ENCODE measurements around the gene MCC. TPM values are rescaled to one million over a fixed set of nuclear protein-coding genes. Genes with fewer than 3 reads are reported as not detected.
A peak's percentile ranks its signal among the peaks of the same experiment; 100 is the strongest.

The MCC gene
- total and polyA plus RNA-seq, 4 donors = 1.6 to 38.6 (median 11.2) TPM

GRCh38 chr5:113142186-113142585 lies 346.1 kb downstream of the MCC start:
- no peak overlapping the region for H3K4me3 ChIP-seq
- WGBS, 2 donors = 93 to 94% methylated on average over 4 of the region's 4 CpGs
- H3K36me3 ChIP-seq (ENCODE audit: control insufficient read depth in 4 of 4, insufficient read depth in 4 of 4, low read length in 4 of 4) = peaks cover 0 to 3% (median under 1%) of the 10 kb centered on the region in 4 donors
- H3K9ac ChIP-seq (ENCODE audit: insufficient read depth in 1 of 2, low read length in 2 of 2) = no peak overlapping the region
- H3K9me3 ChIP-seq (ENCODE audit: control insufficient read depth in 4 of 4, insufficient read depth in 3 of 4, low read length in 3 of 4) = no peaks in the 10 kb centered on the region
- TF ChIP-seq CTCF (IDR thresholded peaks at IDR 0.05; ENCODE audit: control extremely low read depth, extremely low read depth) = no peak
- DNase-seq (no peak), ATAC-seq (ENCODE audit: insufficient read depth, low FRiP score) (no peak)
- no peak overlapping the region for H3K27ac ChIP-seq (ENCODE audit: low read depth in 1 of 2, low read length in 1 of 2)
- peaks cover 0 to 10% (median 0%) of the 10 kb centered on the region in 5 donors for H3K4me1 ChIP-seq (ENCODE audit: control insufficient read depth in 5 of 5, insufficient read depth in 5 of 5, low read length in 5 of 5)
- no peaks in the 10 kb centered on the region for H3K27me3 ChIP-seq (ENCODE audit: control insufficient read depth in 3 of 3, insufficient read depth in 3 of 3, low read length in 2 of 3)

- Histone ChIP-seq H3K4me1 (ENCODE audit: control insufficient read depth in 5 of 5, insufficient read depth in 5 of 5, low read length in 5 of 5) (peaks cover 0 to 1% (median 0%) of the 10 kb centered on the region in 5 donors), H3K36me3 (ENCODE audit: control insufficient read depth in 4 of 4, insufficient read depth in 4 of 4, low read length in 4 of 4) (peaks cover 0 to 3% (median under 1%) of the 10 kb centered on the region in 4 donors), H3K4me3 (no peak overlapping the region), H3K9me3 (ENCODE audit: control insufficient read depth in 4 of 4, insufficient read depth in 3 of 4, low read length in 3 of 4) (no peaks in the 10 kb centered on the region), H3K27ac (ENCODE audit: low read depth in 1 of 2, low read length in 1 of 2) (no peak overlapping the region), H3K9ac (ENCODE audit: insufficient read depth in 1 of 2, low read length in 2 of 2) (no peak overlapping the region), H3K27me3 (ENCODE audit: control insufficient read depth in 3 of 3, insufficient read depth in 3 of 3, low read length in 2 of 3) (no peaks in the 10 kb centered on the region)
- TF ChIP-seq CTCF (IDR thresholded peaks at IDR 0.05; ENCODE audit: control extremely low read depth, extremely low read depth) = no peak
- no peak for DNase-seq
- WGBS, 2 donors = 78 to 82% methylated on average over 9 of the region's 9 CpGs
- ATAC-seq (ENCODE audit: insufficient read depth, low FRiP score) = peak; percentile 62
These were observed 347.2 kb downstream of the MCC start for GRCh38 chr5:113140837-113141671.

DNA sequence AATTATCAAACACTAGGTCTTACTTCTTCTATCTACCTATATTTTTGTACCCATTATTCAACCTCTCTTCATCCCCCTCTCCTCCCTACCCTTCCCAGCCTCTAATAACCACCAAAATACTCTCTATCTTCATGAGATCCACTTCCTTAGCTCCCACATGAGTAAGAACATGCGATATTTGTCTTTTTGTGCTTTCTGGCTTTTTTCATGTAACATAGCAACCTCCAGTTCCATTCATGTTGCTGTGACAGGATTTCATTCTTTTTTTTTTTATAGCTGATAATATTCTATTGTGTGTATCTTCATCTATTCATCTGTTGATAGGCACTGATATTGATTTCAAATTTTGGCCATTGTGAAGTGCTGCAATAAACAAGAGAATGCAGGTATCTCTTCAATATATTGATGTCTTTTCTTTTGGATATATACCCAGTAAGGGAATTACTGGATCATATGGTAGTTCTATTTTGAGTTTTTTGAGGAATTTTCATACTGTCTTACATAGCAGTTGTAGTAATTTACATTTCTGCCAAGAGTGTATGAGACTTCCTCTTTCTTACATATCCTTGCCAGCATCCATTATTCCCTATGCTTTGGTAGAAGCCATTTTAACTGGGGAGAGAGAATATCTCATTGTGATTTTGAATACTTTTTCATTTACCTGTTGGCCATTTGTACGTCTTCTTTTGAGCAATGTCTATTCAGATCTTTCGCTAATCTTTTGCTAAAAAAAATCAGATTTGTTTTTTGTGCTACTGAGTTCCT lies 354.9 kb downstream of the MCC start:
- no peaks in the 10 kb centered on the region for H3K27me3 ChIP-seq (ENCODE audit: control insufficient read depth in 3 of 3, insufficient read depth in 3 of 3, low read length in 2 of 3)
- WGBS, 2 donors = 92 to 97% methylated on average over 3 of the region's 3 CpGs
- H3K36me3 ChIP-seq (ENCODE audit: control insufficient read depth in 4 of 4, insufficient read depth in 4 of 4, low read length in 4 of 4) = no peaks in the 10 kb centered on the region
- DNase-seq (peak in 1 of 3 donors; percentile 16), ATAC-seq (ENCODE audit: insufficient read depth, low FRiP score) (no peak)
- no peaks in the 10 kb centered on the region for H3K9me3 ChIP-seq (ENCODE audit: control insufficient read depth in 4 of 4, insufficient read depth in 3 of 4, low read length in 3 of 4)
- no peak overlapping the region for H3K4me3 ChIP-seq
- TF ChIP-seq CTCF (IDR thresholded peaks at IDR 0.05; ENCODE audit: control extremely low read depth, extremely low read depth) = no peak
- H3K4me1 ChIP-seq (ENCODE audit: control insufficient read depth in 5 of 5, insufficient read depth in 5 of 5, low read length in 5 of 5) = peaks cover 0 to 9% (median 0%) of the 10 kb centered on the region in 5 donors
- no peak overlapping the region for H3K9ac ChIP-seq (ENCODE audit: insufficient read depth in 1 of 2, low read length in 2 of 2)
- no peak overlapping the region for H3K27ac ChIP-seq (ENCODE audit: low read depth in 1 of 2, low read length in 1 of 2)
